HS-27A (cell line): ENCODE measurements around the gene ANOS1.

ENCODE experiments used
- DNase-seq: peaks from one replicate; pipeline ENCODE4 v3.0.0-alpha.2; 2012; ENCODE audit warnings: low read depth, missing footprints

ANOS1 gene

DNA sequence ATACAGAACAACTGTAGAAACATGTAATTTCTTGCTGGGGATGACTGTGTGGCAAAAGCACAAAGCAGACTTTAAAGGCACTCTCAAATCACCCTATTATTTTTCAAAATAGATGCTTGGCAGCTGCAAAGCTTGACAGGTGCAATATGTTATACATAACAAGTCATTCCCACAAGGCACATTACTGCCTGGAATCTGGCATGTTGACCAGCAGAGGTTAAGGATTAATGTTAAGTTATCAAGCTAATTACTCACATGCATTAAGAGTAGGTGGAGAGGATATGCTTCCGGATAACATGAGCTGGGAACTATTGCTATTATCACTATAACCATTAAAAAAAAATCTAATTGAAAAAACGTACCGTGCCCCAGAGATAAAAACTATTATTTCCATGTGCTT is 17.8 kb downstream of the ANOS1 start:
- no peak for DNase-seq

DNA sequence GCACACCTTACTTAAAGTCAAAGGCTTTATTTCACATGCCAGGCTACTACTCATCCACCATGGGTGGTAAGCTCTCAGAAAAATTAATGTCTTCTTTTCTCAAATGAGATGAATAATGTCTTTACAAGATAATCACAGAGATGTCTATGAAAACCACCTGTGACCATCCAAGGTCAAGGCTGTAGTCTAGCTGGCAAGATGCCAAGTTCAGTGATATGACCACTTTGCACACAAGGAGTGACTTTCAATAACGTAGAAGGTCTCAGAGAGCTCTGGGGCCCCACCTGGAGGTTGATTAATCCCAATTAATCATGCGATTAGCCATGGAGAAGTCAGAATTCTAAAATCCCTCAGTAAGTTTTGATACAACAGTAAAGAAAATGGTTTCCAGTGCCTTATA is 20.5 kb downstream of the ANOS1 start:
- no peak for DNase-seq

DNA sequence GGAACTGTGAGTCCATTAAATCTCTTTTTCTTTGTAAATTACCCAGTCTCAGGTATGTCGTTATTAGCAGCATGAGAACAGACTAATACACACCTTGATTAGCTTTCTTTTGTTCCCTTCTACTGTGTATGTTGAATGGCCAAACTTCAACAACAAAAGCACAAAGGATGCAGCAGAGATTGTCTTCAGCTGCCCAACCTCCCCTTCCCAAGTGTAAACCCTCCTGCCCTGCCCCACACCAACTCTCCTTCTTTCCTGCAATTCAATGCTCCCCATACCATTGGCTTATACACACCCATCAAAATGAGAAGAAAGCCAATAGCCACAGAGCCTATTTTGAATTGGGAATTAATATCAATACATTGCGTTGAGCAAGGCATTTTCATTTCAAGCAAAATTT is 27.8 kb downstream of the ANOS1 start:
- DNase-seq: no peak

- no peak for DNase-seq
These were observed 39.1 kb downstream of the ANOS1 start for GRCh38 chrX:8692871-8693270.

- DNase-seq: no peak
These were observed 42.5 kb downstream of the ANOS1 start for GRCh38 chrX:8689473-8689872.

DNA sequence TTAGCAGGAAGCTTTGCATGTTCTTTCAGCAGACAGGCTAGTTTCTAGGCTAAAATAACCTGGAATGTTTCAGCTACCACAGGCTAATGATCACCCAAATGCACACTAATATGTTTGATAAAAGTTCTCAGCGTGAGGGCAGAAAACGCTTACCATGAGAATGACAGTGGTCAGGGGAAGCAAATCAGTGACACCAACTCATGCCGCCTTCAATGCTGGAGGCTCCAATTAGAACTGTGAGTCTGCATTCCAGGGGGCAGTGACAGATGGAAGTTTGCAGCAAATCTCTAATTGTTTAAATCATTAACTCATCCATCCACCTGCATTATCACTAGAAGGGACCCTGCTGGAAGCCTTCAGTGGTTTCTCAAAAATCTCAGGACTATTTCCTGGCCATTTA is 43.2 kb downstream of the ANOS1 start:
- no peak for DNase-seq

- DNase-seq: no peak
These were observed 47.6 kb downstream of the ANOS1 start for GRCh38 chrX:8684201-8684965.

DNA sequence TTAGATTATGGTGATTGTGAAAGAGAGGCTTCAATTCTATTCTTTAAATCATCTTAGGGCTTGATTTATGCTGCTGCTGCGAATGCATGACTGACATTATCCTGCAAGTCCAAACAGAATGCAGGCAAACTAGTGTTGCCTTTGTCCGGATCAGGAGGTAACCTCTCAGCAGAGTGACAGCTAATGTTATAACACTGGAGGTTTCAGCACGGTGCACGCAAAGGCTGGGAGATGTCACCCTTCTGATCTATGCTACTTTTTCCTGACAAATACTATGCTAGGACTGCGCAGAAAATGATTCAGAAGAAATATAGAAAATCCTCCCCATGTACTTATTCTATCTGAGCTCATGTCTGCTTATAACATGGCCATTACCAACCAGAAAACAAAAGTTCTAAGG is 48.2 kb downstream of the ANOS1 start:
- DNase-seq: no peak

- no peak for DNase-seq
These were observed 52.4 kb downstream of the ANOS1 start for GRCh38 chrX:8679550-8679949.

DNA sequence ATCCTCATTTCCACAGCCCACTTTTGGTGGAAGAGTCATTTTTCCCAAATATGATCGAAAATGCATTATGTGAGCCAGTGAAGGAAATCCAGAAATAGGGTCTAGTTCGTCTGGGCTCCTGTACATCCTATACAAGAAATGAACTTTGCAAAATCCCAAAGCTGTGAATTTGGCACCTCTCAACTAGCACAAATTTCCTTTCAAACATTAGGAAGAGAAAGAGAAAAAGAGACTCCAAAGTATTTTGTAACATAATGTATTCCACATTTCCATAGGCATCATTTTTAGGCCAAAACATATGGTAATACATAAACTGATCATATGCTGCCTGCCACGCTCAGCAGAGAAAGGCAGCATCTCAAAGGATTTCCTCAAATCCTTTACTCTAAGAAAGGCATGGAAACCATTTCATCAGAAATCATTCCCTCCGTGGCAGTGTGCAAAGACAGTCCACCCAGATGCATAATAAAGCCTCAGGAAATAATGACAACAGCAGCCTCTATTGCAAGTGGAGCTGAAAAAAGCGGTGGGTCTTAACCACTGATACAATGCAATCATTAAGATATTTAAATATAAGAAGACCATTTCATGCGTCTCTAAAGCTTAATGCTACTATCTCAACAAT is 56.8 kb downstream of the ANOS1 start:
- DNase-seq: no peak

DNA sequence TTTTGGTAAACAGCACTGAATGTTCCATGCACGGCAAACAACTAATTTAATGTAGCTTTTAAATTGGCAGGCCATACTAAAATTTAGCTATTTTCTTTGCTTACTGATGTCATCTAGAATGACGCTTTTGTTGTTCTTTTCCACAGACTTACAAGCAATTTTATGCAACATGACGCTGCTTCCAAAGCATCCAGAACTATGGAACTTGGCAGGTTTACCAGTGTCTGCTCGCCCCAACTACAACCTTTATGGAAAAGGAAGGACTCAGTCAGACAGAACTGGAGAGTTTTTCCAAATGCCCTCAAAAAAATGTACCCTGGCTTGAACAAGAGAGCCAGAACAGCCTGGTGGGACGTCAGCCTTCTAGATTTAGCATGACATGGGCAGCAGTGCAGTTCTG is 58.7 kb downstream of the ANOS1 start:
- no peak for DNase-seq

GRCh38 chrX:8672176-8672575 is 59.8 kb downstream of the ANOS1 start:
- DNase-seq: no peak

- no peak for DNase-seq
These were observed 63.1 kb downstream of the ANOS1 start for GRCh38 chrX:8668813-8669212.

DNA sequence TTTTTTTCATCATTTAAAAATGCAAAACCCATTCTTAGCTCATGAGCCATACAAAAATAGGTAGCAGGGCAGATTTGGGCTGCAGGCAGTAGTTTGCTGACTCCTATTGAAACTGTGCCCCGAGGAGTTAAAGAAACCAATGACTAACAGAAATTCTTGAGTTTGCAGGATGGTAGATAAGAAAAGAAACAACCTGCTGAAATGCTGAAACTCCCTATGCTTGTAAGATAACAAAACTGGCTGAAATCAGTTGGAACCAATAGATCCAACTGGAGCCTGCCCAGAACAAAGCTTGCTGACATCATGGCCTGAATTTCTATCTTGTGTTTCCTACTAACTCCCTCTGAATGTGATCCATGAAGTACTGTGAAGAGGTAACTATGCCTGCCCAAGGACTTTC is 68.6 kb downstream of the ANOS1 start:
- DNase-seq: no peak

DNA sequence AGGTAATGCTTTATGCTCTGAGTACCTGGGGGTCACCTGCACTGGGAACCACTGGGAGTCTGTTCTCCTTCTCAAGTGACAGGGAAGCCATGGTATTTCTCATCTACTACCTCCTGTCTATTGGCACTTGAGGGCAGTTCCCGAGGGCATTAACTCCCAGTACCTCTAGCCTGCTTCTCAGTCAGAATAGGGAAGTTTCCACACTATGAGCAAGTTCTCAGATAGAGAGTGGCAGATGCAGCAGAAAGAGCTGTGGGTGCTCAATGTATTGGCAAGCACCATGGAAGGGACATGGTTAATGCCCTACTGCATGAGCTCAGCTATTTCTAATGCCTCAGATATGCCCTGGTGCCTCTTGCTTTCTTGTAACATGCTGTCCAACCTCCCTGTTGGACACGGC is 74.1 kb downstream of the ANOS1 start:
- DNase-seq: no peak

DNA sequence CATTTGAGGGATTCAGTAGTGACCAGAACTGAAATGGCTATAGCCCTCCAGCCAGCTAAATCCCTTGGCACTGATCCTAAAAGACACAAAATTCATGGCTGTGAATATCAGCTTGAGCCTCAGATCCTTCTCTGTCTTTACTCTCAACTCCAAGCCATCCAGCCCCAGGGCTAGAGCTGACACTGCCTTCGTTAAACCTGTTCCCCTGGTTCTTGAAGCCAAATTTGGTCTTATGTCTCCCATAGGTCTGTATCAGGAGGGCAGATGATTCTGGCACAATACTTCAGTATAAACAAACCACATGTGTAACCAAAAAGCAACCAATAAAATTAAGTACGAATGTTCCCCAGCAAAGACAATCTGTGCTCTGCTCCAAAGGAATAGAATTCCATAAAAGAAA is 78.0 kb downstream of the ANOS1 start:
- no peak for DNase-seq

GRCh38 chrX:8649969-8650368 is 82.0 kb downstream of the ANOS1 start:
- DNase-seq: no peak

DNA sequence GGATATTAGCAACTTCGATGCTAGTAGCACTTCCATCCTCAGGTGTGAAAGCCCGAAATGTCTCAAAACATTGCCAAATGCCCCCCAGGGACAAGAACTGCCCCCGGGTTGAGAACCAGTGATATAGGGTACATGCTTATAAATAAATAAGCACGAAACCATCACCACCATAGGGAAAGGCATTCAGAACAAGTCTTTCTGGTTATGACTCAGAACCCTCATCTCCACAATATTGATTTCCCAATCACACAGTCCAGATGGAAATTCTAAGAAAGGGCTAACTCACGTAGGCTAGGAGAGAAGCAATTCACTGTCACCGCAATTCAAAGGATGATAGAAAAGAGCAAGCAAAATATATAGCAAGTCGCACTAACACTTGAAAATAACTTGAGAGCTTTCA is 84.8 kb downstream of the ANOS1 start:
- no peak for DNase-seq

- no peak for DNase-seq
These were observed 91.9 kb downstream of the ANOS1 start for GRCh38 chrX:8639949-8640475.

DNA sequence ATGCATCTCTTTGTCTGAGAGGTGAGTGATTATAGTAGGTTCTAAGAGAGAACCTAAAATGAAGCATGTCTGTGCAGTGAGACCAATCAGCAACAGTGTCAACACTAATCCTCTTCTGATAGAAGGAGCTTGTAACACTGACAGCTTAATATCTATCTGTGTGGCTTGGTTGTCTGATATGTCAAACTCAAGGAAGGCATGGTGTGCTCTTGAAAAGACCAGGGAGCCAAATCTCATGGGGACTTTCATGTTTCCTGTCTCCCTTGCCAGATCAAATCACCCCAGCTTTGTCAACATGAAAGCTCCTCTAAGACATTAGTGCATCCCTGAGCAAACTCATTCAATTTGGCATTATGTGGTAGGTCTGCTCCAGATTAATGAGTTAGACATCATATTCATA is 95.4 kb downstream of the ANOS1 start:
- DNase-seq: no peak

- no peak for DNase-seq
These were observed 96.1 kb downstream of the ANOS1 start for GRCh38 chrX:8635812-8636211.

- no peak for DNase-seq
These were observed 99.0 kb downstream of the ANOS1 start for GRCh38 chrX:8632924-8633323.

DNA sequence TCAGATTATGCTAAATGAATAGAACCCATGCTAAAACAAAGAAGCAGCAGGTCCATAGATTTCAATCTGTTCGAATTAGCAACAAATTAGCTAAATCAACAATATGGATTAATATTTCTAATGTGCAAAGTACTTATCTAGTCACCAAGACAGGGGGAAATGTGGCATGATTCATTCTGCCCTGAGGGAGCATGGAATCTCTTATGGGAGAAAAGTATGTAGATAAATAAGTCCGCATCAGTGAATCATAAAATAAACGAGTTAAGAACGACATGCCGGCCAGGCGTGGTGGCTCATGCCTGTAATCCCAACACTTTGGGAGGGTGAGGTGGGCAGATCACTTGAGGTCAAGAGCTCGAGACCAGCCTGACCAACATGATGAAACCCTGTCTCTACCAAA is 102.1 kb downstream of the ANOS1 start:
- DNase-seq: no peak

DNA sequence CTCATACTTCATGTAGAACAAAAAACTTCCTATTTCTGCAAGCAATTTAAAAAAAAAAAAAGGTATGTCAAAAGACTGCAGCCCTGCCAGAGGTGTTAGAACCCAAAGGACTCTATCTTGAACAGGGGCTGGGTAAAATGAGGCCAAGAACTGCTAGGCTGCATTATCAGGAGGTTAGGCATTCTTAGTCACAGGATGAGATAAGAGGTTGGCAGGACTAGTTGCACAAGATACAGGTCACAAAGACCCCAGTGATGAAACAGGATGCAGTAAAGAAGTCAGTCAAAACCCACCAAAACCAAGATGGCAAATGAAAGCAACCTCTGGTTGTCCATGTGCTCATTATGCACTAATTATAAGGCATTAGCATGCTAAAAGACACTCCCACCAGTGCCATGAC is 104.1 kb downstream of the ANOS1 start:
- DNase-seq: no peak
